WTC11 (cell line): Measurements from ENCODE around the gene MALSU1. TPM values are rescaled to one million over a fixed set of nuclear protein-coding genes. Genes with fewer than 3 reads are reported as not detected.

ENCODE experiments used
- ATAC-seq: fragments of 200-7000 bp; cut with Tn5 transposase; 2 replicates; pipeline ENCODE4 v1.10.0; 2021; ENCODE audit warnings: mild to moderate bottlenecking, moderate library complexity
- CTCF ChIA-PET: fragments of 300-600 bp; sonication (Branson Sonifier 250); formaldehyde crosslinking; loops from one replicate; lab custom pipeline; 2021; ENCODE audit warnings: antibody characterized with exemption; lab: Charles Lee
- POLR2A ChIA-PET: fragments of 350-600 bp; sonication (Branson Sonifier 250); formaldehyde crosslinking; loops from one replicate; lab custom pipeline; 2021; ENCODE audit warnings: antibody characterized with exemption; lab: Charles Lee
- DNase-seq: peaks from one replicate; pipeline ENCODE4 v3.0.0; 2021; ENCODE audit warnings: low spot score
- H3K27ac Mint-ChIP-seq: 2 replicates; pipeline ENCODE4 v1.8.0; 2021; ENCODE audit warnings: mixed read lengths
- H3K27me3 Mint-ChIP-seq: 2 replicates; pipeline ENCODE4 v1.8.0; 2021; ENCODE audit warnings: low read depth, mild to moderate bottlenecking, moderate library complexity, mixed read lengths
- H3K36me3 Mint-ChIP-seq: 2 replicates; pipeline ENCODE4 v1.8.0; 2021; ENCODE audit warnings: mixed read lengths
- H3K4me1 Mint-ChIP-seq: 2 replicates; pipeline ENCODE4 v1.8.0; 2022; ENCODE audit warnings: mixed read lengths
- H3K4me3 Mint-ChIP-seq: 2 replicates; pipeline ENCODE4 v1.8.0; 2021; ENCODE audit warnings: mild to moderate bottlenecking, moderate library complexity, mixed read lengths
- H3K9me3 Mint-ChIP-seq: 2 replicates; pipeline ENCODE4 v1.8.0; 2021; ENCODE audit warnings: mixed read lengths
- AR ChIP-seq: fragments of 250-450 bp; sonication (Bioruptor Pico); IDR thresholded peaks from 2 replicates; pipeline ENCODE4 v1.9.0; 2021; ENCODE audit warnings: mild to moderate bottlenecking
- GABPB1 ChIP-seq: sonication (generic); formaldehyde crosslinking; IDR thresholded peaks from 2 replicates; pipeline ENCODE4 v1.8.1; 2023; ENCODE audit warnings: mild to moderate bottlenecking, missing genetic modification reagents
- HMGA2 ChIP-seq: fragments of 250-450 bp; sonication (Bioruptor Pico); IDR thresholded peaks from 2 replicates; pipeline ENCODE4 v1.4.0; 2021; ENCODE audit warnings: mild to moderate bottlenecking, moderate library complexity
- MAX ChIP-seq: sonication (generic); formaldehyde crosslinking; IDR thresholded peaks from 2 replicates; pipeline ENCODE4 v1.8.0; 2022; ENCODE audit warnings: mild to moderate bottlenecking, missing genetic modification reagents
- MXD4 ChIP-seq: fragments of 250-450 bp; sonication (Bioruptor Pico); IDR thresholded peaks from 2 replicates; pipeline ENCODE4 v1.8.0; 2021; ENCODE audit warnings: mild to moderate bottlenecking, moderate library complexity, borderline replicate concordance
- MYBL2 ChIP-seq: sonication (generic); formaldehyde crosslinking; IDR thresholded peaks from 2 replicates; pipeline ENCODE4 v1.8.1; 2023; ENCODE audit warnings: mild to moderate bottlenecking, moderate library complexity, missing genetic modification reagents
- PRDM15 ChIP-seq: sonication (generic); formaldehyde crosslinking; IDR thresholded peaks from 2 replicates; pipeline ENCODE4 v1.8.0; 2022; ENCODE audit warnings: missing genetic modification reagents
- SOX15 ChIP-seq: fragments of 250-450 bp; sonication (Bioruptor Pico); IDR thresholded peaks from 2 replicates; pipeline ENCODE4 v1.9.0; 2021; ENCODE audit warnings: mild to moderate bottlenecking
- STAT6 ChIP-seq: sonication (generic); formaldehyde crosslinking; conservative IDR thresholded peaks from 2 replicates; pipeline ENCODE4 v1.8.1; 2023; ENCODE audit warnings: mild to moderate bottlenecking, low read depth, missing genetic modification reagents, moderate library complexity
- ZNF232 ChIP-seq: sonication (generic); formaldehyde crosslinking; IDR thresholded peaks from 2 replicates; pipeline ENCODE4 v1.8.0; 2022; ENCODE audit warnings: mild to moderate bottlenecking, missing genetic modification reagents
- ZNF416 ChIP-seq: fragments of 250-450 bp; sonication (Bioruptor Pico); IDR thresholded peaks from 2 replicates; pipeline ENCODE4 v1.9.0; 2021; ENCODE audit warnings: mild to moderate bottlenecking, inconsistent platforms
- total RNA-seq: library from RNA; stranded (reverse); gene quantifications from 3 replicates; pipeline ENCODE4 v1.2.3, GENCODE V29; 2021
- TF ChIP-seq, protein P1 (sequence below): sonication (generic); formaldehyde crosslinking; IDR thresholded peaks from 2 replicates; pipeline ENCODE4 v1.8.1; 2022; ENCODE audit warnings: mild to moderate bottlenecking, moderate library complexity, missing genetic modification reagents
- TF ChIP-seq, protein P2 (sequence below): sonication (generic); formaldehyde crosslinking; IDR thresholded peaks from 2 replicates; pipeline ENCODE4 v1.8.1; 2023; ENCODE audit warnings: mild to moderate bottlenecking, moderate library complexity, missing genetic modification reagents

MALSU1 gene
- total RNA-seq, 1 experiment from 2014 or later: 81.5 TPM

GRCh38 chr7:23292623-23293022 lies 6.5 kb upstream of the MALSU1 start (continued):
- no peak for TF ChIP-seq PRDM15
- TF ChIP-seq ZNF416 (CRISPR knock-in tag): no peak
- TF ChIP-seq MXD4 (CRISPR knock-in tag): no peak
- no peak for TF ChIP-seq HMGA2 (CRISPR knock-in tag)
- TF ChIP-seq MYBL2: no peak
- TF ChIP-seq AR (CRISPR knock-in tag): no peak
- TF ChIP-seq, protein P1, sequence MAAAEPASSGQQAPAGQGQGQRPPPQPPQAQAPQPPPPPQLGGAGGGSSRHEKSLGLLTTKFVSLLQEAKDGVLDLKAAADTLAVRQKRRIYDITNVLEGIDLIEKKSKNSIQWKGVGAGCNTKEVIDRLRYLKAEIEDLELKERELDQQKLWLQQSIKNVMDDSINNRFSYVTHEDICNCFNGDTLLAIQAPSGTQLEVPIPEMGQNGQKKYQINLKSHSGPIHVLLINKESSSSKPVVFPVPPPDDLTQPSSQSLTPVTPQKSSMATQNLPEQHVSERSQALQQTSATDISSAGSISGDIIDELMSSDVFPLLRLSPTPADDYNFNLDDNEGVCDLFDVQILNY (CRISPR knock-in tag): no peak
- TF ChIP-seq MAX (CRISPR knock-in tag): no peak
- TF ChIP-seq SOX15: no peak
- no peak for TF ChIP-seq STAT6 (CRISPR knock-in tag)
- TF ChIP-seq ZNF232 (CRISPR knock-in tag): no peak

GRCh38 chr7:23293500-23294073 lies 5.6 kb upstream of the MALSU1 start:
- TF ChIP-seq, protein P2, sequence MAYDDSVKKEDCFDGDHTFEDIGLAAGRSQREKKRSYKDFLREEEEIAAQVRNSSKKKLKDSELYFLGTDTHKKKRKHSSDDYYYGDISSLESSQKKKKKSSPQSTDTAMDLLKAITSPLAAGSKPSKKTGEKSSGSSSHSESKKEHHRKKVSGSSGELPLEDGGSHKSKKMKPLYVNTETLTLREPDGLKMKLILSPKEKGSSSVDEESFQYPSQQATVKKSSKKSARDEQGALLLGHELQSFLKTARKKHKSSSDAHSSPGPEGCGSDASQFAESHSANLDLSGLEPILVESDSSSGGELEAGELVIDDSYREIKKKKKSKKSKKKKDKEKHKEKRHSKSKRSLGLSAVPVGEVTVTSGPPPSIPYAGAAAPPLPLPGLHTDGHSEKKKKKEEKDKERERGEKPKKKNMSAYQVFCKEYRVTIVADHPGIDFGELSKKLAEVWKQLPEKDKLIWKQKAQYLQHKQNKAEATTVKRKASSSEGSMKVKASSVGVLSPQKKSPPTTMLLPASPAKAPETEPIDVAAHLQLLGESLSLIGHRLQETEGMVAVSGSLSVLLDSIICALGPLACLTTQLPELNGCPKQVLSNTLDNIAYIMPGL (CRISPR knock-in tag): no peak
- TF ChIP-seq GABPB1: peak; percentile 92
- Mint-ChIP-seq H3K27ac (no peak overlapping the region), H3K4me1 (peaks cover 8% of the 10 kb centered on the region), H3K27me3 (peaks cover 13% of the 10 kb centered on the region), H3K36me3 (no peaks in the 10 kb centered on the region), H3K4me3 (no peak overlapping the region), H3K9me3 (no peaks in the 10 kb centered on the region)
- ChIA-PET POLR2A (no interaction called here), CTCF (interaction anchor here (0.7 to 2.8 kb wide), 3 partner anchors 15 to 47 kb away, joined by 3 to 10 read pairs (median 4); partner anchors contain the start of gene GPNMB)
- ATAC-seq (no peak), DNase-seq (no peak)
